Measurements from ENCODE around the gene TUBB4A. TPM values are rescaled to one million over a fixed set of nuclear protein-coding genes. Genes with fewer than 3 reads are reported as not detected.
"Not testable (repeated sequence)": the region's sequence is repeated elsewhere in the genome, so short reads cannot be mapped to it uniquely, and the experiment has no call there.

Gene TUBB4A
- total RNA-seq, 1 donor from 2014 or later = 2.3 TPM

DNA sequence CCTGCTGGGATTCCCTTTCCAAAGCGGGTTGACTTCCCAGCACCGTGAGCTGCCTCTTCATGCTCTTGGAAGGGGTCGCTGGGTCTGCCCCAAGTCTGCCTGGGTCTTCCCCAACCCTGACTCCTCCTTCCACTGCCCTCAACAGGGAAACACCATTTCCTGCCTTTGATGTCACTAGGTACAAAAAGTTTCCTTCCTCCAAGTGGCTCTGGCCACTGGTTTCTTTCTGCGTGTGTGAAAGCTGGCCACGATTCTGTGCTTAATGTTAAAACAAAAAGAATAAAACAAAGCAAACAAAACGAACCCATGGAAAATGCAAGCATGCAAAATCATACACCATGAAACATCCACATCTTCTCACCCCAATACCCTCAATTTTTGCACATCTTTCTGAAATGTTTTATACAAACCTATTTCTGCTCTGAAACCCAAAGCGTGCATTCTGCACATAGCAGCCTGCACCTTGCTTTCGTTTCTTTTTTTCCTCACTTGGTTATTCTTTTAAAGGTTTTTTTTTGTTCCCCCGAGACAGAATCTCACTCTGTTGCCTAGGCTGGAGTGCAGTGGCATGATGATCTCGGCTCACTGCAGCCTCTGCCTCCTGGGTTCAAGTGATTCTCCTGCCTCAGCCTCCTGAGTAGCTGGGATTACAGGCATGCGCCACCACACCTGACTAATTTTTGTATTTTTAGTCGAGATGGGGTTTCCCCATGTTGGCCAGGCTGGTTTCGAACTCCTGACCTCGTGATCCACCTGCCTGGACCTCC is 16.2 kb upstream of the TUBB4A start:
- Mint-ChIP-seq H3K4me1 (ENCODE audit: low read depth) (peaks cover 44% of the 10 kb centered on the region), H3K27ac (peak overlapping the region; percentile 72), H3K36me3 (ENCODE audit: low read depth) (no peaks in the 10 kb centered on the region), H3K4me3 (peak overlapping the region; percentile 81), H3K9me3 (no peaks in the 10 kb centered on the region), H3K27me3 (ENCODE audit: insufficient read depth) (peaks cover 2% of the 10 kb centered on the region)
- DNase-seq (ENCODE audit: low spot score) = peak; percentile 35
- intact Hi-C loops (cut with micrococcal nuclease) = loop anchor here (1.0 to 5.0 kb wide), 4 partner anchors 34 to 160 kb away; partner anchors contain the start of gene CD70

DNA sequence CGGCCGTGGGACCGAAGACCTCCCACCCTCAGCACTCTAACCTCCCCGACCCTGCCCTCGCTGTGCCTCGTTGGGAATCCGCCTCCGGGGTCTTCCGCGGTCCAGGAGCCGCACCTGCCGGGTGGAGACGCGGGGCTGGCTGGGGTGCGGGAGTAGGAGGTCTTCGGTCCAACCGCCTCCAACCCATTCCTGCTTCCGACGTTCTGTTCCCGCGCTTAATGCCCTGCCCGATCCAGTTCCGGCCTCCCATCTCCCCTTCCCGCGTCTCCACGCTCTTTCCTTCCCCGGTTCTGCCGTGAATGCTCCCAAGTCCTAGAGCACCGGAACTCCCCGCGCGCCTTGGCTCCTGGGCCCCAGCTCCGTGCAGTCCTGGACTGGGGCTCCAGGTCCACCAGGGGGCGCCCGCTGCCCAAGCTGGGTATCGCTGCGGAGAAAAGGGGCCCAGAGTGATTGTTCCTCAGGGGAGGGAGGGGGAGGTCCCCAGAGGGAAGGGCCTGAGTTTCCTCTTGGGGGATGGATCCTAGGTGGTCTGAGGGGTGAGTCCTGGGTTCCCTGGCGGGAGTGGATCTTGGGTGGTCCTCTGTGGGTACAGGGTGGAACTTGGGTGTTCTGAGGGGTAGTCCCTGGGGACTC is 14.7 kb upstream of the TUBB4A start:
- Mint-ChIP-seq H3K27me3 (ENCODE audit: insufficient read depth) (peaks cover 2% of the 10 kb centered on the region), H3K4me1 (ENCODE audit: low read depth) (peaks cover 34% of the 10 kb centered on the region), H3K36me3 (ENCODE audit: low read depth) (no peaks in the 10 kb centered on the region), H3K4me3 (peak overlapping the region; percentile 96), H3K27ac (peak overlapping the region; percentile 93), H3K9me3 (no peaks in the 10 kb centered on the region)
- peak; percentile 86 for DNase-seq (ENCODE audit: low spot score)
- intact Hi-C loops (cut with micrococcal nuclease) = loop anchor here (1.0 to 5.0 kb wide), 13 partner anchors 14 to 347 kb away; partner anchors contain the start of genes DENND1C, SH2D3A and TUBB4A

DNA sequence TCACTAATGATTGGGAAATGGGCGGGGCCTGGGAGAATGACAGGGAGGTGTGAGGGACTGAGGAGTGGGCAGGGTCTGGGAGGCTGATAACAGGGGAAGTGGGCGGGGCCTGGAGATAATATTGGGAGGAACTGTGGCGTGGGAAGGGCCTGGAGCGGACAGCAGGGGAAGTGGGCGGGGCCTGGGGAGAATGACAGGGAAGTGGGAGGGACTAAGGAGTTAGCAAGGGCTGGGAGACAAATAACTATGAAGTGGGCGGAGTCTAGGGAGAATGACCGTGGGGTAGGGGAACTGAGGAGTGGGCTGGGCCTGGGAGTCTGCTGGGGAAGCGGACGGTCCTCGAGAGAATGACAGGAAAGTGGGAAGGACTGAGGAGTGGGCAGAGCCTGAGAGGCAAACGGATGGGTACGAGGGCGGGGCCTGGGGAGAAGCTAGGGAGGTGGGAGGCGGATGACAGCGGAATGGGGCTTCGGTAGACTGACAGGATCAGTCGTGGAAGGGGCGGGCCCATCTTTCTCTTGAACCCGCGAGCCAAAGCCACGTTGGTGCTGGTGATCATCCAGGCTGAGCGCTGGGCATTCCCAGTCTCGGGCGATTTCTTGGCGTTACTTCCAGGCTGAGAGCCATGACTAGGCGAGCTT is 14.0 kb upstream of the TUBB4A start:
- Mint-ChIP-seq H3K4me1 (ENCODE audit: low read depth) (peaks cover 33% of the 10 kb centered on the region), H3K4me3 (peak overlapping the region; percentile 96), H3K27ac (peak overlapping the region; percentile 85), H3K36me3 (ENCODE audit: low read depth) (no peaks in the 10 kb centered on the region), H3K27me3 (ENCODE audit: insufficient read depth) (peaks cover 2% of the 10 kb centered on the region), H3K9me3 (no peaks in the 10 kb centered on the region)
- intact Hi-C loops (cut with micrococcal nuclease) = loop anchor here (1.0 to 5.0 kb wide), 11 partner anchors 14 to 251 kb away; partner anchors contain the start of genes DENND1C, SH2D3A and TUBB4A
- peak; percentile 71 for DNase-seq (ENCODE audit: low spot score)

DNA sequence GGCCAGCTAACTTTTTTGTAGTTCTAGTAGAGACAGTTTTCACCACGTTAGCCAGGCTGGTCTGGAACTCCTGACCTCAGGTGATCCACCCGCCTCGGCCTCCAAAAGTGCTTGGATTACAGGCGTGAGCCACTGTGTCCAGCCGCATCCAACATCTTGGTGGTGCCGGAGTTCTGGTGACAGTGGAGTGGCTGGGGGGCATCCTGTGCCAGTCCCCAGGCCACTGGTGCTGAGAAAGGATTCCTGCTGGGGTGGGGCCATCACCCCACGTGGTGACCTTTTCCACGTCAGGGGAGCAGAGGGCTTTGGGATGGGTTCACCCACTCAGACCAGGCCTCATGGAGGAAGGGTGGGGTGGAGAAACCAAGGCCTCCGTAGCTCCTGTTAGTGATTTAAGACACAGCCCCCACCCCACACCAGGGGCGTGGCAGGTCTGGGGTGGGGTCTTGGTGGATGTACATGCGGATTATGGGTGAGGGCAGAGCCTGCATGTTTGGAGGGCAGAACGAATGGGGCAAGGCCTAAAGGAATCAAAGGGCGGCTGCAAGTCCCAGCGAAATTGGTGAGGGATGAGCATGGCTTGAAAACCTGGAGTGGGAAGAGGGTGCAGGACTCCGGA is 12.9 kb upstream of the TUBB4A start:
- no peaks in the 10 kb centered on the region for H3K9me3 Mint-ChIP-seq
- no peaks in the 10 kb centered on the region for H3K36me3 Mint-ChIP-seq (ENCODE audit: low read depth)
- H3K27me3 Mint-ChIP-seq (ENCODE audit: insufficient read depth) = peaks cover 2% of the 10 kb centered on the region
- DNase-seq (ENCODE audit: low spot score) = no peak
- peaks cover 33% of the 10 kb centered on the region for H3K4me1 Mint-ChIP-seq (ENCODE audit: low read depth)
- H3K27ac Mint-ChIP-seq = no peak overlapping the region
- H3K4me3 Mint-ChIP-seq = peak overlapping the region; percentile 63
- intact Hi-C loops (cut with micrococcal nuclease) = loop anchor here (5.0 kb wide), 2 partner anchors 37 to 102 kb away; no protein-coding TSS in a partner anchor

DNA sequence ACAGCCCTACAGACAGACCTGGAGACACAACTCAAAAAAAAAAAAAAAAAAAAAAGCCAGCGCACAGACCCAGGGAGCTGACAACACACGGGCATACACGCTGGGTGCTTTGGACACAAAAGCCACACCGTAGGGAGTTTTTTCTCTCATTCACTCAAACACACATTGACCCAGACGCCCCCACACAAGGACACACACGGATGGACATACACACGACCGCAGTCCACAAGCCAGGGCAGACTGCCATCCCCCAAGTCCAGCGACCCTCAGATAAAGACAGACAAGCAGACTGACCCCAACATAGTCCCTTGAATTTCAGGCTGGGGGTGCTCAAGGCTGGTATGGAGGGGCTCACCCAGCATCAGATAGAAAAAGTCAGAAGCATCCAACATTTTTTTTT is 12.0 kb upstream of the TUBB4A start:
- no peak for DNase-seq (ENCODE audit: low spot score)
- Mint-ChIP-seq H3K36me3 (ENCODE audit: low read depth) (no peaks in the 10 kb centered on the region), H3K4me3 (no peak overlapping the region), H3K4me1 (ENCODE audit: low read depth) (peaks cover 29% of the 10 kb centered on the region), H3K9me3 (no peaks in the 10 kb centered on the region), H3K27me3 (ENCODE audit: insufficient read depth) (no peaks in the 10 kb centered on the region), H3K27ac (no peak overlapping the region)
- intact Hi-C loops (cut with micrococcal nuclease) = no loop called here

DNA sequence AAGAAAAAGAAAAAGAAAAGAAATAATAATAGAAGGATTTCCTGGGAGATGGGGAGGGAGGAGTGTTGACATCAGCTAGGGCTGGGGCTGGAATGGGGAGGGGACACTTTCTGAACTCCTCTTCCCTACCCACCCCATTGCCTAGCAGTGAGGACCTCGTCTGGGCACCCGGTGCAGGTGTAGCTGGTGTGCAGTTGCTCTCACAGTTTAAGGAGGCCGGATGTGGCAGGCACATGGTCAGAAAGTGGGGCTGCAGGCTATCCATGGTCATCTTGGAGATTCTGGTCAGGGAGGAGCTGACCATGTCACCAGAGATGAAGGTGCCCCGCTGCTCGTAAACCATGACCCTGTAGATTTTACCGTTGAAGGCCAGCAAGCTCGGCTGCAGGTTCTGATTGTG is 8.5 kb upstream of the TUBB4A start:
- H3K27ac Mint-ChIP-seq = no peak overlapping the region
- intact Hi-C loops (cut with micrococcal nuclease) = no loop called here
- no peaks in the 10 kb centered on the region for H3K36me3 Mint-ChIP-seq (ENCODE audit: low read depth)
- no peak overlapping the region for H3K4me3 Mint-ChIP-seq
- no peaks in the 10 kb centered on the region for H3K4me1 Mint-ChIP-seq (ENCODE audit: low read depth)
- DNase-seq (ENCODE audit: low spot score) = no peak
- H3K9me3 Mint-ChIP-seq = no peaks in the 10 kb centered on the region
- no peaks in the 10 kb centered on the region for H3K27me3 Mint-ChIP-seq (ENCODE audit: insufficient read depth)

DNA sequence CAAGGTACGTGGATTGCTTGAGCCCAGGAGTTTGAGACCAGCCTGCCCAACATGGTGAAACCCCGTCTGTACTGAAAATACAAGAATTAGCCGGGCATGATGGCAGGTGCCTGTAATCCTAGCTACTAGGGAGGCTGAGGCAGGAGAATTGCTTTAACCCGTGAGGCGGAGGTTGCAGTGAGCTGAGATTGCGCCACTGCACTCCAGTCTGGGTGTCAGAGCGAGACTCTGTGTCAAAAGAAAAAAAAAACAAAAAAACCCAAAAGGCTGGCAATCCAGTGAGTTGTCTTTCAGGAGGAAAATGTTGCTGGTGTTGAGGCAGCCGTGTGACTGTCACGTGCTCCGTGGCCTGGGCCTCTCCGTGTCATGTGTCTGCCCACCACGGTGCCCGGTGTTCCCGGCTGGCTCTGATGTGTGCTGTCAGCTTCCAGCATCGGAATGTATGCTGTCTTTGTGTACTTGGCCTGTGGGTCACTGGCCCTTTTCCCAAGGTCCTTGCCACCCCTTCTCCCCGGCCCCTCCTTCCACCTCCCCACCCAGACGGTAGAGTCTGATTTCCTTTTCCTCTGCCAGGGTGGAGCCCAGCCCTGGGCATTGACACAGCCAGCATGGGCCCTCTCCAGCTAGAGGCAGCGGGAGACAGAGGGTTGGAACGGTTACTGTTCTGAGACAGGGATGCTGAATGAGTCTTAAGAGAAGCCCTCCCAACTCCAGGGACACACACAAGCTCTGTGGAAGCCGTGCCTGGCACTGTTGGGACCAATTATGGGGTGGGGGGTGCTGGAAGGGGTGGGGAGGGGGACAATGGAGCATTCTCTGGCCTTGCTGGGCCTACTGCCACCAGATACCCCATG is 7.2 kb upstream of the TUBB4A start:
- Mint-ChIP-seq H3K9me3 (no peaks in the 10 kb centered on the region), H3K36me3 (ENCODE audit: low read depth) (no peaks in the 10 kb centered on the region), H3K4me3 (no peak overlapping the region), H3K27me3 (ENCODE audit: insufficient read depth) (no peaks in the 10 kb centered on the region), H3K27ac (no peak overlapping the region), H3K4me1 (ENCODE audit: low read depth) (peaks cover 10% of the 10 kb centered on the region)
- intact Hi-C loops (cut with micrococcal nuclease) = no loop called here
- DNase-seq (ENCODE audit: low spot score) = no peak

DNA sequence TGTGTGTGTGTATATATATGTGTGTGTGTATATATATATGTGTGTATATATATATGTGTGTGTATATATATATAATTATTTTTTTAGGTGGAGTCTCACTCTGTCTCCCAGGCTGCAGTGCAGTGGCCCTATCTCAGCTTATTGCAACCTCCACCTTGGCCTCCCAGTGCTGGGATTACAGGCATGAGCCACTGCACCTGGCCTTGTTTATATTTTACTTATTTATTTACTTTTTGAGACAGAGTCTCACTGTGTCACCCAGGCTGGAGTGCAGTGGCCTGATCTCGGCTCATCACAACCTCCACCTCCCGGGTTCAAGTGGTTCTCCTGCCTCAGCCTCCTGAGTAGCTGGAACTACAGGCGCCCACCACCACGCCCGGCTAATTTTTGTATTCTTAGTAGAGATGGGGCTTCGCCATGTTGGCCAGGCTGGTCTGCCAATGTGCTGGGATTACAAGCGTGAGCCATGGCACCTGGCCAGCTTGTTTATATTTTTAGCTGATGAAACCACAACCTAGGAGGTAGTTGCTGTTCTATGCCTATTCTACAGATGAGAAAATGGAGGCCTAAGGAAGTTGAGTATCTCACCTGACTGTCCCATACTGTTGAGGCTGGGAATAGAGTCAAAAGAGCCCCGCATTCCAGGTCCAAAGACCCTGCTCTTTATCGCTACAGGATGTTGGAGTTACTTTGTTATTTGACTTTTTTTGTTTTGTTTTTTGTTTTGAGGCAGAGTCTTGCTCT is 6.1 kb upstream of the TUBB4A start:
- H3K9me3 Mint-ChIP-seq; H3K27ac Mint-ChIP-seq; intact Hi-C loops (cut with micrococcal nuclease); H3K4me3 Mint-ChIP-seq; H3K36me3 Mint-ChIP-seq (ENCODE audit: low read depth); H3K27me3 Mint-ChIP-seq (ENCODE audit: insufficient read depth); H3K4me1 Mint-ChIP-seq (ENCODE audit: low read depth); DNase-seq (ENCODE audit: low spot score): not testable (repeated sequence)

DNA sequence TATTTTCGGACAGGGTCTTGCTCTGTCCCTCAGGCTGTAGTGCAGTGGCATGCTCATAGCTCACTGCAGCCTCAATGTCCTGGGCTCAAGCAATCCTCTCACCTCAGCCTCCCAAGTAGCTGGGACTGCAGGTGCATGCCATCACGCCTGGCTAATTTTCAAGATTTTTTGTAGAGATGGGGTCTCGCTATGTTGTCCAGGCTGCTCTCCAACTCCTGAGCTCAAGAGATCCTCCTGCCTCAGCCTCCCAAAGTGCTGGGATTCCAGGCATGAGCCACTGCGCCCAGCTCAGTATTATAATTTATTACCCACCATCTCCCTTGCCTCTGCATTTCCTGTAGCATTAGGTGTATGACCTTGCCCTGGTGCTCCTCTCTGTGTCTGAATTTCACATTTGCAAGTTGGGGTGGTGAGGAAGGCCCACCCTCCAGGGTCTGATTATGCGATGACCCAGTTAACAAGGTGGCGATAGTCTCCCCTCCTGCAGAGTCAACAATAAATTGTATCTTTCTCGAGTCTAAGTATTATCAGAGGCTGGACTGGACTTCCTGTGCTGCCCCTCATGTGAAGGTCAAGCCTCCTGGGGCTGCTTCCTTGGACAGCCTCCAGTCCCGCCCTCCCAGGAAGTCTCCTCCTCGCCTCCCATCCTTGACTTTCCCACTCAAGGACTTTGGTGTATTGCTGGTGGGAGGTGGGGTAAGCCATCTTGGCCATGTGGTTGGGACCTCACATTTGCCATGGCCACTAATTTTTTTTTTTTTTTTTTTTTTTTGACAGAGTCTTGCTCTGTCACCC is 1.5 kb upstream of the TUBB4A start:
- intact Hi-C loops (cut with micrococcal nuclease) = loop anchor here (1.0 to 2.0 kb wide), 5 partner anchors 23 to 223 kb away; partner anchors contain the start of genes DENND1C and GTF2F1
- DNase-seq (ENCODE audit: low spot score) = no peak
- Mint-ChIP-seq H3K9me3 (no peaks in the 10 kb centered on the region), H3K27me3 (ENCODE audit: insufficient read depth) (peaks cover 18% of the 10 kb centered on the region), H3K27ac (no peak overlapping the region), H3K4me3 (peak overlapping the region; percentile 66), H3K36me3 (ENCODE audit: low read depth) (no peaks in the 10 kb centered on the region), H3K4me1 (ENCODE audit: low read depth) (peaks cover 18% of the 10 kb centered on the region)

DNA sequence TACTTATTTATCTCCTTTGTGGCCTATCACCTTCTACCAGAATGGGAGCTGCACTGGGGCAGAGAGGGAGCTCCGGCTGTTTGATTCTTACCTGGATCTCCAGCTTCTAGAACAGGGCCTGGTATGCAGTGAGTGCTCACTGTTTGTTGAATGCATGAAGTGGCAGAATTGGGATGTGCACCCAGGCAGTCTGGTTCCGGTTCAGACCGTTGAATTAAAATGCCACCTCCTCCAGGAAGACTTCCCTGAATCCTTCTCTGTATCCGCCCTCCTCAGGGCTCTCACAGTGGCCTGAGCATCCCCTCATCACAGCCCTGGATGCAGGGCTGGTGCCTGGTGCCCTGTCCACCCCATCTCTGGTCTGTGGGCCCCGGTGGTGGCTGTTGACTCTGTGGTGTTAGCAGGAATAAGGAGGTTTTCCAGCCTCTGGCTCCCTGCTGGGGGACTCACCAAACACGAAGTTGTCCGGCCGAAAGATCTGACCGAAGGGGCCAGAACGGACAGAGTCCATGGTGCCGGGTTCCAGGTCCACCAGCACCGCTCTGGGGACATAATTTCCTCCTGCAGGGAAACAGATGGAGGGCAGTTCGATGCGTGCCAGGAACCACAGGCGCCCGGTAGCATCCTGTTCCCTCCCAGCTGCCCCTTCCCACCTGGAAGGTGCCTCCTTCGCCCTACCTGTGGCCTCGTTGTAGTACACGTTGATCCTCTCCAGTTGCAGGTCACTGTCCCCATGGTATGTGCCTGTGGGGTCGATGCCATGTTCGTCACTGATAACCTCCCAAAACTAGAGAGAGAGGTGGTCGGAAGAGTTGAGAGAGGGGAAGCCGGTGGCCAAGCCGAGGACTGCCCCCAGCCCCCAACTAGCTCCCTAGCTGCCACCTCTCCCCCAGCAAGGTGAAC is 1.0 kb downstream of the TUBB4A start:
- Mint-ChIP-seq H3K27ac (no peak overlapping the region), H3K4me1 (ENCODE audit: low read depth) (peaks cover 21% of the 10 kb centered on the region), H3K9me3 (no peaks in the 10 kb centered on the region), H3K4me3 (peak overlapping the region; percentile 82), H3K36me3 (ENCODE audit: low read depth) (no peaks in the 10 kb centered on the region), H3K27me3 (ENCODE audit: insufficient read depth) (peaks cover 18% of the 10 kb centered on the region)
- no peak for DNase-seq (ENCODE audit: low spot score)
- intact Hi-C loops (cut with micrococcal nuclease) = no loop called here

Data from activated T-helper 1 cell treated with anti-CD3 and anti-CD28 coated beads, Interleukin-12 subunit alpha, Interleukin-12 subunit beta, Interleukin-2, Interleukin-4 antibody, amounts not matched to agents 30 ng/mL and 10 ng/mL and 1 ng/mL, durations not matched to agents 14 hours and 24 hours and 36 hours (primary cell).